ENCODE data around the gene TIMM21. TPM values are rescaled to one million over a fixed set of nuclear protein-coding genes. Genes with fewer than 3 reads are reported as not detected.
A peak's percentile ranks its signal among the peaks of the same experiment; 100 is the strongest.

The TIMM21 gene
- total RNA-seq, 1 experiment from 2014 or later: 82.0 TPM

DNA sequence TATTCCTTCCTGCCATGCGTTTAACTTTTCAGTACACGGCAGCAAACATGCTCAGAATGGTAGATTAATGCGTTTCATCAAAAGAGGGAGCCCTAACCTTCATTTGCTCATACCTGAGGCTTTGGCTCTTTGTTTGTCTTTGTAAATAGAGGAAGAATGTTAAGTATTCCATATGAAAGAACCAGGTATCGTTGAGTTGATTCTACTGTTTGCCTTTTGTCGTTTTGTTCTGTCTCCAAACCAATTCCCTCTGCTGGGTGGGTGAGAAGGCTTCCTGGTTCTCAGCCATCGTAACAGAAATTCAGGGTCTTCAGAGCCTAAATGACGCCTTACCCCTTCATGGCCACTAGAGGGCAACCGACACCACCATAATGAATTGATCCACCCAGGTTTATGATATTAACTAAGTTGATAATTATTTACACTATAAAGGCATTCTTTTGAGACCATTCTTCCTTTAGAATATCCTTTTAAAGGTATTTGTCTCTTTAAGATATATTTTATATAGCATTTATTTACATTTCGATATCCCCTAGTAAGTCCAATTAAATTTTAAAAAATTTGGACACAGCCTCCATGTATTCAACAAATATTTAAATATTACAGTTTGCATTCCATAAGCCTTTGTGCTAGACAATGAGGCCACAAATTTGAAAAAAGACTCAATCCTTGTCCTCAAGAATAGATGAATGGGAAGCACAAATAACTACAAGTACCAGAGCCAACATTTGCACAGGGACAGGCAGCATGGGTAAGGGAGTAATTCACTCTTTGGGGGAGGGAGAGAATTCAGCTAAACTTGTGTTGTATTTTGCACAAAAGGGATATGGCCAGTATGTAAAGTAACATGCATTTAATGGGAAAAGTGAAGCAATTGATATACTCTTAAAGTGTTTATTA is 48.1 kb downstream of the TIMM21 start:
- Histone ChIP-seq H3K4me1 (ENCODE audit: control insufficient read depth, insufficient read depth, low read length) (no peaks in the 10 kb centered on the region), H3K27ac (ENCODE audit: low read length) (no peak overlapping the region), H3K4me3 (ENCODE audit: low read depth in 2 of 2, low read length in 2 of 2) (peak overlapping the region; percentile 16 to 37; a peak in 3 of 4 replicates), H3K27me3 (ENCODE audit: control insufficient read depth, insufficient read depth, low read length) (peaks cover 5% of the 10 kb centered on the region), H3K9me3 (ENCODE audit: control insufficient read depth, insufficient read depth, low read depth, low read length) (no peaks in the 10 kb centered on the region), H3K36me3 (ENCODE audit: control insufficient read depth, insufficient read depth, low read length) (no peaks in the 10 kb centered on the region)
- no TSS peak for BruUV-seq (replicated peaks)
- in situ Hi-C loops (cut with HindIII; ENCODE audit: low pct_unique_long_range_greater_than_20kb, low sequenced_read_pairs): loop anchor here (25.0 kb wide), 1 partner anchor 141 kb away; no protein-coding TSS in a partner anchor
- TF ChIP-seq SIN3A (IDR thresholded peaks at IDR 0.05; ENCODE audit: borderline replicate concordance, insufficient read depth, low read depth, low read length) (no peak), TCF7L2 (IDR thresholded peaks at IDR 0.05; ENCODE audit: low read depth, low read length) (no peak), POLR2AphosphoS5 (IDR thresholded peaks at IDR 0.05; ENCODE audit: low read depth, low read length) (no peak)
- TF ChIP-seq, protein P1, sequence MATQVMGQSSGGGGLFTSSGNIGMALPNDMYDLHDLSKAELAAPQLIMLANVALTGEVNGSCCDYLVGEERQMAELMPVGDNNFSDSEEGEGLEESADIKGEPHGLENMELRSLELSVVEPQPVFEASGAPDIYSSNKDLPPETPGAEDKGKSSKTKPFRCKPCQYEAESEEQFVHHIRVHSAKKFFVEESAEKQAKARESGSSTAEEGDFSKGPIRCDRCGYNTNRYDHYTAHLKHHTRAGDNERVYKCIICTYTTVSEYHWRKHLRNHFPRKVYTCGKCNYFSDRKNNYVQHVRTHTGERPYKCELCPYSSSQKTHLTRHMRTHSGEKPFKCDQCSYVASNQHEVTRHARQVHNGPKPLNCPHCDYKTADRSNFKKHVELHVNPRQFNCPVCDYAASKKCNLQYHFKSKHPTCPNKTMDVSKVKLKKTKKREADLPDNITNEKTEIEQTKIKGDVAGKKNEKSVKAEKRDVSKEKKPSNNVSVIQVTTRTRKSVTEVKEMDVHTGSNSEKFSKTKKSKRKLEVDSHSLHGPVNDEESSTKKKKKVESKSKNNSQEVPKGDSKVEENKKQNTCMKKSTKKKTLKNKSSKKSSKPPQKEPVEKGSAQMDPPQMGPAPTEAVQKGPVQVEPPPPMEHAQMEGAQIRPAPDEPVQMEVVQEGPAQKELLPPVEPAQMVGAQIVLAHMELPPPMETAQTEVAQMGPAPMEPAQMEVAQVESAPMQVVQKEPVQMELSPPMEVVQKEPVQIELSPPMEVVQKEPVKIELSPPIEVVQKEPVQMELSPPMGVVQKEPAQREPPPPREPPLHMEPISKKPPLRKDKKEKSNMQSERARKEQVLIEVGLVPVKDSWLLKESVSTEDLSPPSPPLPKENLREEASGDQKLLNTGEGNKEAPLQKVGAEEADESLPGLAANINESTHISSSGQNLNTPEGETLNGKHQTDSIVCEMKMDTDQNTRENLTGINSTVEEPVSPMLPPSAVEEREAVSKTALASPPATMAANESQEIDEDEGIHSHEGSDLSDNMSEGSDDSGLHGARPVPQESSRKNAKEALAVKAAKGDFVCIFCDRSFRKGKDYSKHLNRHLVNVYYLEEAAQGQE (IDR thresholded peaks at IDR 0.05; ENCODE audit: insufficient read depth in 1 of 2, low read depth in 2 of 2, low read length in 1 of 2): no peak
- TF ChIP-seq, protein P2, sequence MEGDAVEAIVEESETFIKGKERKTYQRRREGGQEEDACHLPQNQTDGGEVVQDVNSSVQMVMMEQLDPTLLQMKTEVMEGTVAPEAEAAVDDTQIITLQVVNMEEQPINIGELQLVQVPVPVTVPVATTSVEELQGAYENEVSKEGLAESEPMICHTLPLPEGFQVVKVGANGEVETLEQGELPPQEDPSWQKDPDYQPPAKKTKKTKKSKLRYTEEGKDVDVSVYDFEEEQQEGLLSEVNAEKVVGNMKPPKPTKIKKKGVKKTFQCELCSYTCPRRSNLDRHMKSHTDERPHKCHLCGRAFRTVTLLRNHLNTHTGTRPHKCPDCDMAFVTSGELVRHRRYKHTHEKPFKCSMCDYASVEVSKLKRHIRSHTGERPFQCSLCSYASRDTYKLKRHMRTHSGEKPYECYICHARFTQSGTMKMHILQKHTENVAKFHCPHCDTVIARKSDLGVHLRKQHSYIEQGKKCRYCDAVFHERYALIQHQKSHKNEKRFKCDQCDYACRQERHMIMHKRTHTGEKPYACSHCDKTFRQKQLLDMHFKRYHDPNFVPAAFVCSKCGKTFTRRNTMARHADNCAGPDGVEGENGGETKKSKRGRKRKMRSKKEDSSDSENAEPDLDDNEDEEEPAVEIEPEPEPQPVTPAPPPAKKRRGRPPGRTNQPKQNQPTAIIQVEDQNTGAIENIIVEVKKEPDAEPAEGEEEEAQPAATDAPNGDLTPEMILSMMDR (IDR thresholded peaks at IDR 0.05): peak; percentile 97
- peak; percentile 70 for DNase-seq (ENCODE audit: low read depth, low spot score)
- ChIA-PET POLR2A (no interaction called here), CTCF (interaction anchor here (0.7 to 1.4 kb wide), 4 partner anchors 19 to 355 kb away, joined by 3 to 6 read pairs (median 4); partner anchors contain the start of gene CNDP2)
- ATAC-seq: peak; percentile 87
- intact Hi-C loops (cut with micrococcal nuclease; ENCODE audit: unreplicated experiment): loop anchor here (1.0 to 5.0 kb wide), 4 partner anchors 146 to 1566 kb away; no protein-coding TSS in a partner anchor

GRCh38 chr18:74197705-74198341 is 49.5 kb downstream of the TIMM21 start:
- TF ChIP-seq, protein P2 (IDR thresholded peaks at IDR 0.05): no peak
- TF ChIP-seq, protein P1 (IDR thresholded peaks at IDR 0.05; ENCODE audit: insufficient read depth in 1 of 2, low read depth in 2 of 2, low read length in 1 of 2): no peak
- no peak for TF ChIP-seq POLR2AphosphoS5 (IDR thresholded peaks at IDR 0.05; ENCODE audit: low read depth, low read length)
- TF ChIP-seq TCF7L2 (IDR thresholded peaks at IDR 0.05; ENCODE audit: low read depth, low read length): no peak
- TF ChIP-seq SIN3A (IDR thresholded peaks at IDR 0.05; ENCODE audit: borderline replicate concordance, insufficient read depth, low read depth, low read length): no peak
- H3K9me3 ChIP-seq (ENCODE audit: control insufficient read depth, insufficient read depth, low read depth, low read length): no peaks in the 10 kb centered on the region
- BruUV-seq (replicated peaks): no TSS peak
- in situ Hi-C loops (cut with HindIII; ENCODE audit: low pct_unique_long_range_greater_than_20kb, low sequenced_read_pairs): loop anchor here (25.0 kb wide), 1 partner anchor 139 kb away; no protein-coding TSS in a partner anchor
- no peak for DNase-seq (ENCODE audit: low read depth, low spot score)
- no peaks in the 10 kb centered on the region for H3K36me3 ChIP-seq (ENCODE audit: control insufficient read depth, insufficient read depth, low read length)
- H3K4me1 ChIP-seq (ENCODE audit: control insufficient read depth, insufficient read depth, low read length): no peaks in the 10 kb centered on the region
- CTCF ChIA-PET: interaction anchor here (0.6 to 2.9 kb wide), 7 partner anchors 36 to 354 kb away, joined by 3 to 12 read pairs (median 3); no protein-coding TSS in a partner anchor
- peaks cover 3% of the 10 kb centered on the region for H3K27me3 ChIP-seq (ENCODE audit: control insufficient read depth, insufficient read depth, low read length)
- no peak overlapping the region for H3K4me3 ChIP-seq (ENCODE audit: low read depth in 2 of 2, low read length in 2 of 2)
- ATAC-seq: no peak
- POLR2A ChIA-PET: no interaction called here
- H3K27ac ChIP-seq (ENCODE audit: low read length): no peak overlapping the region
- intact Hi-C loops (cut with micrococcal nuclease; ENCODE audit: unreplicated experiment): loop anchor here (5.0 kb wide), 1 partner anchor 1564 kb away; no protein-coding TSS in a partner anchor
